K562 (cell line): ENCODE results near the gene PPFIA3. TPM values are rescaled to one million over a fixed set of nuclear protein-coding genes. Genes with fewer than 3 reads are reported as not detected.
A peak's percentile ranks its signal among the peaks of the same experiment; 100 is the strongest.

Experiments
- BACH1 ChIP-seq: fragments of 200-800 bp; sonication (Bioruptor generic); IDR thresholded peaks from 2 replicates; pipeline ENCODE4 v1.6.1; 2016; ENCODE audit warnings: missing genetic modification characterization, missing compliant biosample characterization
- CBX1 ChIP-seq: sonication (generic); IDR thresholded peaks from 2 replicates; pipeline ENCODE4 v1.6.1; 2016; ENCODE audit warnings: antibody characterized with exemption, low read depth, mild to moderate bottlenecking
- CEBPG ChIP-seq, 3 experiments: fragments of 200-800 bp in 1 of 3; sonication (Bioruptor generic) in 1 of 3; sonication (generic) in 1 of 3; formaldehyde crosslinking in 1 of 3; IDR thresholded peaks in 2 of 3; conservative IDR thresholded peaks in 1 of 3; 2 replicates each; pipeline versions ENCODE4 v1.6.1 to v1.8.0; 2016 to 2022; ENCODE audit warnings: missing compliant biosample characterization in 2 of 3, missing genetic modification characterization in 2 of 3, mild to moderate bottlenecking in 1 of 3, missing genetic modification reagents in 1 of 3
- FIP1L1 ChIP-seq: fragments of 200-400 bp; formaldehyde crosslinking; IDR thresholded peaks from 2 replicates; pipeline ENCODE4 v1.6.1; 2018; ENCODE audit warnings: mild to moderate bottlenecking, low read depth, low read length; ENCODE audit not compliant: poor library complexity, severe bottlenecking
- MIER1 ChIP-seq: fragments of 450-650 bp; IDR thresholded peaks from 2 replicates; pipeline ENCODE4 v1.6.1; 2016; ENCODE audit warnings: antibody characterized with exemption, mild to moderate bottlenecking, low read depth
- MYNN ChIP-seq, 2 experiments: sonication (generic); formaldehyde crosslinking in 1 of 2; IDR thresholded peaks; 2 replicates each; pipeline versions ENCODE4 v1.5.0 to v1.6.1; 2016 to 2020; ENCODE audit warnings: antibody characterized with exemption in 1 of 2, missing genetic modification reagents in 1 of 2
- NFE2L1 ChIP-seq: fragments of 450-650 bp; IDR thresholded peaks from 2 replicates; pipeline ENCODE4 v1.6.1; 2016; ENCODE audit warnings: missing genetic modification characterization, low read depth, mild to moderate bottlenecking, missing compliant biosample characterization, moderate library complexity, borderline replicate concordance
- NR1H2 ChIP-seq: sonication (generic); formaldehyde crosslinking; IDR thresholded peaks from 2 replicates; pipeline ENCODE4 v1.4.0; 2020; ENCODE audit warnings: mild to moderate bottlenecking, missing genetic modification reagents
- NR2C1 ChIP-seq, 2 experiments: fragments of 450-650 bp; IDR thresholded peaks; 2 replicates each; pipeline ENCODE4 v1.6.1; 2017; ENCODE audit warnings: mild to moderate bottlenecking in 2 of 2, antibody characterized with exemption in 1 of 2, inconsistent platforms in 1 of 2, missing compliant biosample characterization in 1 of 2, missing genetic modification characterization in 1 of 2
- POLR2A ChIP-seq: fragments of 450-650 bp; conservative IDR thresholded peaks from 2 replicates; pipeline ENCODE4 v1.6.1; 2016
- POLR2G ChIP-seq: fragments of 200-400 bp; formaldehyde crosslinking; IDR thresholded peaks from 2 replicates; pipeline ENCODE4 v1.6.1; 2017; ENCODE audit warnings: low read depth, mild to moderate bottlenecking, antibody characterized with exemption, low read length, moderate library complexity
- PRPF4 ChIP-seq: fragments of 200-400 bp; formaldehyde crosslinking; IDR thresholded peaks from one replicate; pipeline ENCODE4 v1.6.1; 2017; ENCODE audit warnings: low read length, low read depth, mild to moderate bottlenecking; ENCODE audit not compliant: insufficient read depth, poor library complexity, severe bottlenecking
- PTBP1 ChIP-seq: fragments of 200-400 bp; formaldehyde crosslinking; IDR thresholded peaks from 2 replicates; pipeline ENCODE4 v1.6.1; 2017; ENCODE audit warnings: low read depth, low read length
- RBFOX2 ChIP-seq: fragments of 200-400 bp; formaldehyde crosslinking; IDR thresholded peaks from 2 replicates; pipeline ENCODE4 v1.6.1; 2017; ENCODE audit warnings: low read depth, mild to moderate bottlenecking, low read length, moderate library complexity
- RBM39 ChIP-seq: fragments of 200-400 bp; formaldehyde crosslinking; optimal IDR thresholded peaks from 2 replicates; pipeline ENCODE3; 2018; ENCODE audit warnings: low read depth, low read length
- SOX6 ChIP-seq: fragments of 450-650 bp; IDR thresholded peaks from 2 replicates; pipeline ENCODE4 v1.6.1; 2014; ENCODE audit warnings: mild to moderate bottlenecking
- STAG1 ChIP-seq: sonication (generic); formaldehyde crosslinking; IDR thresholded peaks from 2 replicates; pipeline ENCODE4 v1.5.0; 2020; ENCODE audit warnings: missing genetic modification reagents, borderline replicate concordance
- YBX1 ChIP-seq: fragments of 450-650 bp; IDR thresholded peaks from 2 replicates; pipeline ENCODE4 v1.7.1; 2016; ENCODE audit warnings: mild to moderate bottlenecking
- ZC3H4 ChIP-seq: sonication (generic); formaldehyde crosslinking; IDR thresholded peaks from 2 replicates; pipeline ENCODE4 v1.9.0; 2021; ENCODE audit warnings: missing genetic modification reagents, borderline replicate concordance
- polyA plus RNA-seq, 8 experiments: library from polyadenylated mRNA; depleted of rRNA in 4 of 8; stranded (reverse) in 5 of 8; unstranded in 3 of 8; fragments of >200 nt; fragmentation: Nextera tagmentation in 2 of 8; fragmentation: Illumina TruSeq in 1 of 8; extraction: Ambion mirVana in 2 of 8; extraction: Trizol in 1 of 8; gene quantifications; 2 replicates each; pipeline versions ENCODE4 v1.2.1 to v1.2.3, GENCODE V29; 2011 to 2014; ENCODE audit warnings: inconsistent platforms in 1 of 8, missing spikeins in 1 of 8
- total RNA-seq, 7 experiments: library from RNA; depleted of rRNA in 6 of 7; stranded (reverse); fragments of >200 nt in 6 of 7; fragmentation: Illumina TruSeq in 2 of 7; extraction: Trizol in 2 of 7; gene quantifications; 2 replicates each; pipeline versions ENCODE4 v1.2.1 to v1.2.3, GENCODE V29; 2011 to 2021; ENCODE audit warnings: low replicate concordance in 1 of 7
- TF ChIP-seq, protein P1 (sequence below): sonication (generic); formaldehyde crosslinking; IDR thresholded peaks from 2 replicates; pipeline ENCODE4 v1.8.0; 2022; ENCODE audit warnings: mild to moderate bottlenecking, missing genetic modification reagents
- TF ChIP-seq, protein P2 (sequence below): sonication (generic); formaldehyde crosslinking; IDR thresholded peaks from 2 replicates; pipeline ENCODE4 v1.8.0; 2022; ENCODE audit warnings: mild to moderate bottlenecking, missing genetic modification reagents
- TF ChIP-seq, protein P3 (sequence below): sonication (generic); formaldehyde crosslinking; IDR thresholded peaks from 2 replicates; pipeline ENCODE4 v1.8.1; 2023; ENCODE audit warnings: mild to moderate bottlenecking, missing genetic modification reagents
- TF ChIP-seq, protein P4 (sequence below): fragments of 450-650 bp; IDR thresholded peaks from 2 replicates; pipeline ENCODE4 v1.6.1; 2016; ENCODE audit warnings: antibody characterized with exemption

The PPFIA3 gene
- total and polyA plus RNA-seq, 9 of the 15 experiments (the other 6 are each of a cell fraction or from before 2014, with no cell fraction given), result 0.10 to 53.0 (median 17.6) TPM

DNA sequence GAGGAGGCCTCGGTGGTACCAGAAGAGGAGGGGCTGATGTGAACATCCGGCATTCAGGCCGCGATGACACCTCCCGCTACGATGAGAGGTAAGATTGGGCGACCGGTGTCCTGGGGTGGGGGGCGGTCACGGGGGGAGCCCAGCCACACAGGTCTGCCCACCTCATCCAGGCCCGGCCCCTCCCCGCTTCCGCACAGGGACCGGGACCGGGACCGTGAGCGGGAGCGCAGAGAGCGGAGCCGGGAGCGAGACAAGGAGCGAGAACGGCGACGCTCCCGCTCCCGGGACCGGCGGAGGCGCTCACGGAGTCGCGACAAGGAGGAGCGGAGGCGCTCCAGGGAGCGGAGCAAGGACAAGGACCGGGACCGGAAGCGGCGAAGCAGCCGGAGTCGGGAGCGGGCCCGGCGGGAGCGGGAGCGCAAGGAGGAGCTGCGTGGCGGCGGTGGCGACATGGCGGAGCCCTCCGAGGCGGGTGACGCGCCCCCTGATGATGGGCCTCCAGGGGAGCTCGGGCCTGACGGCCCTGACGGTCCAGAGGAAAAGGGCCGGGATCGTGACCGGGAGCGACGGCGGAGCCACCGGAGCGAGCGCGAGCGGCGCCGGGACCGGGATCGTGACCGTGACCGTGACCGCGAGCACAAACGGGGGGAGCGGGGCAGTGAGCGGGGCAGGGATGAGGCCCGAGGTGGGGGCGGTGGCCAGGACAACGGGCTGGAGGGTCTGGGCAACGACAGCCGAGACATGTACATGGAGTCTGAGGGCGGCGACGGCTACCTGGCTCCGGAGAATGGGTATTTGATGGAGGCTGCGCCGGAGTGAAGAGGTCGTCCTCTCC lies 11.5 kb upstream of the PPFIA3 start (continued):
- TF ChIP-seq CEBPG (CRISPR knock-in tag; IDR thresholded peaks at IDR 0.05) (no peak), CEBPG (tag; conservative IDR thresholded peaks at IDR 0.05 in 1 of 2, IDR thresholded peaks at IDR 0.05 in 1 of 2) (no peak), YBX1 (no peak), SOX6 (no peak), NR2C1 (IDR thresholded peaks at IDR 0.05) (no peak), NR2C1 (tag; IDR thresholded peaks at IDR 0.05) (no peak), MIER1 (no peak), STAG1 (CRISPR knock-in tag) (no peak), PRPF4 (peak; percentile 33), MYNN (IDR thresholded peaks at IDR 0.05) (no peak), MYNN (CRISPR knock-in tag; IDR thresholded peaks at IDR 0.05) (no peak), RBFOX2 (peak; percentile 70), POLR2G (peak; percentile 79), POLR2A (no peak), NR1H2 (CRISPR knock-in tag) (no peak), PTBP1 (no peak), RBM39 (no peak), FIP1L1 (peak; percentile 65), CBX1 (no peak), BACH1 (no peak), NFE2L1 (no peak), ZC3H4 (no peak)
- TF ChIP-seq, protein P1, sequence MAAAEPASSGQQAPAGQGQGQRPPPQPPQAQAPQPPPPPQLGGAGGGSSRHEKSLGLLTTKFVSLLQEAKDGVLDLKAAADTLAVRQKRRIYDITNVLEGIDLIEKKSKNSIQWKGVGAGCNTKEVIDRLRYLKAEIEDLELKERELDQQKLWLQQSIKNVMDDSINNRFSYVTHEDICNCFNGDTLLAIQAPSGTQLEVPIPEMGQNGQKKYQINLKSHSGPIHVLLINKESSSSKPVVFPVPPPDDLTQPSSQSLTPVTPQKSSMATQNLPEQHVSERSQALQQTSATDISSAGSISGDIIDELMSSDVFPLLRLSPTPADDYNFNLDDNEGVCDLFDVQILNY, result no peak
- TF ChIP-seq, protein P2, sequence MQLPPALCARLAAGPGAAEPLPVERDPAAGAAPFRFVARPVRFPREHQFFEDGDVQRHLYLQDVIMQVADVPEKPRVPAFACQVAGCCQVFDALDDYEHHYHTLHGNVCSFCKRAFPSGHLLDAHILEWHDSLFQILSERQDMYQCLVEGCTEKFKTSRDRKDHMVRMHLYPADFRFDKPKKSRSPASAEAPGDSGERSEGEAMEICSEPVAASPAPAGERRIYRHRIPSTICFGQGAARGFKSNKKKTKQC, result no peak
- TF ChIP-seq, protein P3, sequence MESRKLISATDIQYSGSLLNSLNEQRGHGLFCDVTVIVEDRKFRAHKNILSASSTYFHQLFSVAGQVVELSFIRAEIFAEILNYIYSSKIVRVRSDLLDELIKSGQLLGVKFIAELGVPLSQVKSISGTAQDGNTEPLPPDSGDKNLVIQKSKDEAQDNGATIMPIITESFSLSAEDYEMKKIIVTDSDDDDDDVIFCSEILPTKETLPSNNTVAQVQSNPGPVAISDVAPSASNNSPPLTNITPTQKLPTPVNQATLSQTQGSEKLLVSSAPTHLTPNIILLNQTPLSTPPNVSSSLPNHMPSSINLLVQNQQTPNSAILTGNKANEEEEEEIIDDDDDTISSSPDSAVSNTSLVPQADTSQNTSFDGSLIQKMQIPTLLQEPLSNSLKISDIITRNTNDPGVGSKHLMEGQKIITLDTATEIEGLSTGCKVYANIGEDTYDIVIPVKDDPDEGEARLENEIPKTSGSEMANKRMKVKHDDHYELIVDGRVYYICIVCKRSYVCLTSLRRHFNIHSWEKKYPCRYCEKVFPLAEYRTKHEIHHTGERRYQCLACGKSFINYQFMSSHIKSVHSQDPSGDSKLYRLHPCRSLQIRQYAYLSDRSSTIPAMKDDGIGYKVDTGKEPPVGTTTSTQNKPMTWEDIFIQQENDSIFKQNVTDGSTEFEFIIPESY (CRISPR knock-in tag), result peak; percentile 92
- TF ChIP-seq, protein P4, sequence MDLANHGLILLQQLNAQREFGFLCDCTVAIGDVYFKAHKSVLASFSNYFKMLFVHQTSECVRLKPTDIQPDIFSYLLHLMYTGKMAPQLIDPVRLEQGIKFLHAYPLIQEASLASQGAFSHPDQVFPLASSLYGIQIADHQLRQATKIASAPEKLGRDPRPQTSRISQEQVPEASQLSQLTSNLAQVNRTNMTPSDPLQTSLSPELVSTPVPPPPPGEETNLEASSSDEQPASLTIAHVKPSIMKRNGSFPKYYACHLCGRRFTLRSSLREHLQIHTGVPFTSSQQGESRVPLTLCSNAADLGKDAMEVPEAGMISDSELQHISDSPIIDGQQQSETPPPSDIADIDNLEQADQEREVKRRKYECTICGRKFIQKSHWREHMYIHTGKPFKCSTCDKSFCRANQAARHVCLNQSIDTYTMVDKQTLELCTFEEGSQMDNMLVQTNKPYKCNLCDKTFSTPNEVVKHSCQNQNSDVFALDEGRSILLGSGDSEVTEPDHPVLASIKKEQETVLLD, result no peak
